BJ (cell line): Measurements from ENCODE around the gene MST1. TPM values are rescaled to one million over a fixed set of nuclear protein-coding genes. Genes with fewer than 3 reads are reported as not detected.

ENCODE experiments used
- CTCF ChIA-PET: fragments of 350-600 bp; formaldehyde crosslinking; extraction: SDS; loops from one replicate; lab custom pipeline; 2021; ENCODE audit warnings: antibody characterized with exemption, inconsistent platforms; lab: Yijun Ruan, JAX
- POLR2A ChIA-PET: fragments of 300-600 bp; sonication (Branson Sonifier 250); formaldehyde crosslinking; extraction: SDS; loops from one replicate; lab custom pipeline; 2021; ENCODE audit warnings: antibody characterized with exemption; lab: Charles Lee
- DNase-seq: peaks from one replicate; pipeline ENCODE4 v3.0.0-alpha.2; 2011; ENCODE audit warnings: low read depth
- H3K27me3 ChIP-seq: 2 replicates; pipeline ENCODE4 v1.6.0; 2011; ENCODE audit warnings: low read length; ENCODE audit not compliant: control insufficient read depth, insufficient read depth
- H3K36me3 ChIP-seq: 2 replicates; pipeline ENCODE4 v1.5.1; 2011; ENCODE audit warnings: low read length; ENCODE audit not compliant: control insufficient read depth, insufficient read depth
- H3K4me3 ChIP-seq: 2 replicates; pipeline ENCODE4 v1.5.1; 2011; ENCODE audit warnings: low read depth, mild to moderate bottlenecking, control low read depth, low read length
- CTCF ChIP-seq: IDR thresholded peaks from 2 replicates; pipeline ENCODE4 v1.5.1; 2011; ENCODE audit warnings: low read depth, mild to moderate bottlenecking, control low read depth, inconsistent platforms, low read length, moderate library complexity; ENCODE audit not compliant: insufficient read depth
- polyA plus RNA-seq: library from polyadenylated mRNA; depleted of rRNA; stranded (reverse); fragments of >200 nt; gene quantifications from 2 replicates; pipeline ENCODE4 v1.2.3, GENCODE V29; 2011

MST1 gene
- polyA plus RNA-seq, 1 experiment: 10.7 TPM

DNA sequence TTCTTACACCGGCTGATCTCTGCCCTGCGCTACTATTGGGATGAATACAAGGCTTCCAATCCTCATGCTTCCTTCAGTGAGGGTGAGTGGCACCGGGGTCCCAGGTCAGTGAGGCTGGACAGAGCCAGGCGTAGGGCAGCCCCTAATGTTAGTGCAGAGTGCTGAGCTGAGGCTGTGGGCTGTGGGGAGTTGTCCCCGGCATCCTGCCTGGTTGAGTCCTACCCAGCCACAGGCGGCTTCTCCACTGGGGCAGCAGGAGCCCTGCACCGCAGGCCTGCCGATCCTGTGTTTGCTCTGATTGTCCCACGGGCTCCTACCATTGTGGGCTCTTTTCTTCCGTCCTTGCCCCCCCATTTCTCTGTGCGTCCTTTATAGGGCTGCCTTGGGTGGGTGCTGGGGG, 13.4 kb upstream of the MST1 start:
- H3K4me3 ChIP-seq: no peak overlapping the region
- no peak for DNase-seq
- TF ChIP-seq CTCF: no peak
- peaks cover 43% of the 10 kb centered on the region for H3K36me3 ChIP-seq
- CTCF ChIA-PET: interaction anchor here (1.5 to 4.9 kb wide), 5 partner anchors 9 to 203 kb away, joined by 4 to 31 read pairs (median 8); partner anchors contain the start of genes MST1 and RNF123
- POLR2A ChIA-PET: no interaction called here
- H3K27me3 ChIP-seq: no peaks in the 10 kb centered on the region

DNA sequence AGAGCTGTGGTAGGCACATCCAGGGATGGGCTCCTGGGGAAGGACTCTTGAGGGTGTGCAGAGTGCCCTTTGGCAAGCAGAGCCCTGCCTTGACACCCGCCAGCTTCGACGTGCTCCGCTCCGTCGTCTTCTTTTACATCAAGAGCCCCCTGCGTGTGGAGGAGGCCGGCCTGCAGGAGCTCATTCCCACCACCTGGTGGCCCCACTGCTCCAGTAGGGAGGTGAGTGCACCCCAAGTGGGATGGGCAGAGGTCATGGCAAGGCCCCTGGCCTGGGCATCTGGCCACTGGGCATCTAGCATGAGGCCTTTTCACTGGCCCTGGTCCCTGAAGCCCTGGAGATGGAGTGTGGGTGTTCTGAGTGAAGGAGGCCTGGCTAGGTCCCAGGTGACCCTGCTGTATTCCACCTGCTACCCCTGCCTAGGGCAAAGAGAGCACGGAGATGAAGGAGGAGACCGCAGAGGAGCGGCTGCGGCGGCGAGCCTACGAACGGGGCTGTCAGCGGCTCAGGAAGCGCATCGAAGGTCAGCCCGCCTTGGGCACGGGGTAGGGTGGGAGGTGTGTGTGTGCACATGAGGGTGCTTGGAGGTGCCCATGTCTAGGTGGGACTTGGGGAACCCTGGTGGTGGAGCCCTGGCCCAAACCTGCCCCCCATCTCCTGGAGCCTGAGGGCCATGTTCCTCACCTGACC, 12.3 kb upstream of the MST1 start:
- TF ChIP-seq CTCF: peak; percentile 68

GRCh38 chr3:49700453-49701128, 11.3 kb upstream of the MST1 start:
- Histone ChIP-seq H3K27me3 (no peaks in the 10 kb centered on the region), H3K4me3 (no peak overlapping the region), H3K36me3 (peaks cover 42% of the 10 kb centered on the region)
- POLR2A ChIA-PET: no interaction called here
- DNase-seq: no peak
- 0 out of 2 replicates have a peak, but pooled peaks have one; percentile 5 for TF ChIP-seq CTCF
- CTCF ChIA-PET: interaction anchor here (0.6 to 4.9 kb wide), 15 partner anchors 8 to 864 kb away, joined by 3 to 31 read pairs (median 5); partner anchors contain the start of genes AMIGO3, INKA1, MST1 and RNF123

More for the DNA sequence above, 12.3 kb upstream of the MST1 start:
- no peak for DNase-seq
- Histone ChIP-seq H3K36me3 (peaks cover 47% of the 10 kb centered on the region), H3K27me3 (no peaks in the 10 kb centered on the region), H3K4me3 (no peak overlapping the region)
- POLR2A ChIA-PET: no interaction called here
- CTCF ChIA-PET: interaction anchor here (0.6 to 4.9 kb wide), 17 partner anchors 9 to 865 kb away, joined by 3 to 31 read pairs (median 5); partner anchors contain the start of genes AMIGO3, INKA1, MST1 and RNF123

- H3K4me3 ChIP-seq: no peak overlapping the region
- peaks cover 38% of the 10 kb centered on the region for H3K36me3 ChIP-seq
- ChIA-PET CTCF (interaction anchor here (1.5 to 4.9 kb wide), 3 partner anchors 12 to 139 kb away, joined by 6 to 31 read pairs (median 9); no protein-coding TSS in a partner anchor), POLR2A (no interaction called here)
- no peak for TF ChIP-seq CTCF
- no peaks in the 10 kb centered on the region for H3K27me3 ChIP-seq
- no peak for DNase-seq
Measured at GRCh38 chr3:49700014-49700413, 10.7 kb upstream of the MST1 start.
